Measurements from ENCODE around the gene SUMF1. TPM values are rescaled to one million over a fixed set of nuclear protein-coding genes. Genes with fewer than 3 reads are reported as not detected.

SUMF1 gene
- total and polyA plus RNA-seq, 2 of the 13 experiments (the other 11 are each of a cell fraction or from before 2014, with no cell fraction given): 18.5 to 28.9 TPM

DNA sequence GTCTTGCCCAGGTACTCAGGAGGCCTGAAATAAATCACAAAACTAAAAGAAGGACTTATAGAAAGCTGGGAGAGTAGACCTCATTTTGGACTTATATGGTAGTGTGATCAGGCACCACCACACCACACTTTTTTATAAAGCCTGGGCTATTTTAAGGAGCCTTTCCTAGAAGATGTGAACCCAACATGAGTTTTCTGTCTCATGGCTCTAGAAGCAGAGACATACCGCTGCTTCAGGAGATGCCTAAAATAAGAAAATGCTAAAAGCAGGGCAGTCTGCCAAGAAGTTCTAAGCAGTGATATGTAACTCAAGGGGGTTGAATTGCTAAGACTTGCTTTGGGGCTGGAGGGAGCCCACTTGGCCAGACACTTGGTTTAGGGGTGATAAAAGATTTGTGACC is 49.6 kb downstream of the SUMF1 start:
- CTCF ChIA-PET (ENCODE audit: low intra/inter-chr PET ratio, low total read pairs): no interaction called here
- TF ChIP-seq ATAD3A (CRISPR knock-in tag; IDR thresholded peaks at IDR 0.05) (no peak), ZFP90 (CRISPR knock-in tag; IDR thresholded peaks at IDR 0.05; ENCODE audit: borderline replicate concordance) (no peak), ZNF878 (CRISPR knock-in tag; IDR thresholded peaks at IDR 0.05) (no peak), SRSF9 (IDR thresholded peaks at IDR 0.05; ENCODE audit: borderline replicate concordance, insufficient read depth, low read depth, low read length, poor library complexity, severe bottlenecking) (no peak), MIXL1 (CRISPR knock-in tag; IDR thresholded peaks at IDR 0.05) (no peak), TBX2 (CRISPR knock-in tag; IDR thresholded peaks at IDR 0.05; ENCODE audit: borderline replicate concordance) (no peak), KDM2A (CRISPR knock-in tag; IDR thresholded peaks at IDR 0.05; ENCODE audit: borderline replicate concordance, low read depth) (no peak), REL (CRISPR knock-in tag; conservative IDR thresholded peaks at IDR 0.05) (no peak), GATA4 (IDR thresholded peaks at IDR 0.05; ENCODE audit: borderline replicate concordance, low read depth) (no peak), SOX5 (CRISPR knock-in tag; IDR thresholded peaks at IDR 0.05; ENCODE audit: borderline replicate concordance) (no peak), ZNF652 (CRISPR knock-in tag; IDR thresholded peaks at IDR 0.05; ENCODE audit: borderline replicate concordance, low read depth) (no peak), RBAK (CRISPR knock-in tag; IDR thresholded peaks at IDR 0.05) (no peak)
- TF ChIP-seq, protein P1, sequence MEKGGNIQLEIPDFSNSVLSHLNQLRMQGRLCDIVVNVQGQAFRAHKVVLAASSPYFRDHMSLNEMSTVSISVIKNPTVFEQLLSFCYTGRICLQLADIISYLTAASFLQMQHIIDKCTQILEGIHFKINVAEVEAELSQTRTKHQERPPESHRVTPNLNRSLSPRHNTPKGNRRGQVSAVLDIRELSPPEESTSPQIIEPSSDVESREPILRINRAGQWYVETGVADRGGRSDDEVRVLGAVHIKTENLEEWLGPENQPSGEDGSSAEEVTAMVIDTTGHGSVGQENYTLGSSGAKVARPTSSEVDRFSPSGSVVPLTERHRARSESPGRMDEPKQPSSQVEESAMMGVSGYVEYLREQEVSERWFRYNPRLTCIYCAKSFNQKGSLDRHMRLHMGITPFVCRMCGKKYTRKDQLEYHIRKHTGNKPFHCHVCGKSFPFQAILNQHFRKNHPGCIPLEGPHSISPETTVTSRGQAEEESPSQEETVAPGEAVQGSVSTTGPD (CRISPR knock-in tag; IDR thresholded peaks at IDR 0.05): no peak
- TF ChIP-seq, protein P2, sequence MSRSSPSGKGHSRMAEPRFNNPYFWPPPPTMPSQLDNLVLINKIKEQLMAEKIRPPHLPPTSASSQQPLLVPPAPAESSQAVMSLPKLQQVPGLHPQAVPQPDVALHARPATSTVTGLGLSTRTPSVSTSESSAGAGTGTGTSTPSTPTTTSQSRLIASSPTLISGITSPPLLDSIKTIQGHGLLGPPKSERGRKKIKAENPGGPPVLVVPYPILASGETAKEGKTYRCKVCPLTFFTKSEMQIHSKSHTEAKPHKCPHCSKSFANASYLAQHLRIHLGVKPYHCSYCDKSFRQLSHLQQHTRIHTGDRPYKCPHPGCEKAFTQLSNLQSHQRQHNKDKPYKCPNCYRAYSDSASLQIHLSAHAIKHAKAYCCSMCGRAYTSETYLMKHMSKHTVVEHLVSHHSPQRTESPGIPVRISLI (CRISPR knock-in tag; IDR thresholded peaks at IDR 0.05; ENCODE audit: borderline replicate concordance): no peak
- TF ChIP-seq, protein P3, sequence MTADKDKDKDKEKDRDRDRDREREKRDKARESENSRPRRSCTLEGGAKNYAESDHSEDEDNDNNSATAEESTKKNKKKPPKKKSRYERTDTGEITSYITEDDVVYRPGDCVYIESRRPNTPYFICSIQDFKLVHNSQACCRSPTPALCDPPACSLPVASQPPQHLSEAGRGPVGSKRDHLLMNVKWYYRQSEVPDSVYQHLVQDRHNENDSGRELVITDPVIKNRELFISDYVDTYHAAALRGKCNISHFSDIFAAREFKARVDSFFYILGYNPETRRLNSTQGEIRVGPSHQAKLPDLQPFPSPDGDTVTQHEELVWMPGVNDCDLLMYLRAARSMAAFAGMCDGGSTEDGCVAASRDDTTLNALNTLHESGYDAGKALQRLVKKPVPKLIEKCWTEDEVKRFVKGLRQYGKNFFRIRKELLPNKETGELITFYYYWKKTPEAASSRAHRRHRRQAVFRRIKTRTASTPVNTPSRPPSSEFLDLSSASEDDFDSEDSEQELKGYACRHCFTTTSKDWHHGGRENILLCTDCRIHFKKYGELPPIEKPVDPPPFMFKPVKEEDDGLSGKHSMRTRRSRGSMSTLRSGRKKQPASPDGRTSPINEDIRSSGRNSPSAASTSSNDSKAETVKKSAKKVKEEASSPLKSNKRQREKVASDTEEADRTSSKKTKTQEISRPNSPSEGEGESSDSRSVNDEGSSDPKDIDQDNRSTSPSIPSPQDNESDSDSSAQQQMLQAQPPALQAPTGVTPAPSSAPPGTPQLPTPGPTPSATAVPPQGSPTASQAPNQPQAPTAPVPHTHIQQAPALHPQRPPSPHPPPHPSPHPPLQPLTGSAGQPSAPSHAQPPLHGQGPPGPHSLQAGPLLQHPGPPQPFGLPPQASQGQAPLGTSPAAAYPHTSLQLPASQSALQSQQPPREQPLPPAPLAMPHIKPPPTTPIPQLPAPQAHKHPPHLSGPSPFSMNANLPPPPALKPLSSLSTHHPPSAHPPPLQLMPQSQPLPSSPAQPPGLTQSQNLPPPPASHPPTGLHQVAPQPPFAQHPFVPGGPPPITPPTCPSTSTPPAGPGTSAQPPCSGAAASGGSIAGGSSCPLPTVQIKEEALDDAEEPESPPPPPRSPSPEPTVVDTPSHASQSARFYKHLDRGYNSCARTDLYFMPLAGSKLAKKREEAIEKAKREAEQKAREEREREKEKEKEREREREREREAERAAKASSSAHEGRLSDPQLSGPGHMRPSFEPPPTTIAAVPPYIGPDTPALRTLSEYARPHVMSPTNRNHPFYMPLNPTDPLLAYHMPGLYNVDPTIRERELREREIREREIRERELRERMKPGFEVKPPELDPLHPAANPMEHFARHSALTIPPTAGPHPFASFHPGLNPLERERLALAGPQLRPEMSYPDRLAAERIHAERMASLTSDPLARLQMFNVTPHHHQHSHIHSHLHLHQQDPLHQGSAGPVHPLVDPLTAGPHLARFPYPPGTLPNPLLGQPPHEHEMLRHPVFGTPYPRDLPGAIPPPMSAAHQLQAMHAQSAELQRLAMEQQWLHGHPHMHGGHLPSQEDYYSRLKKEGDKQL (CRISPR knock-in tag; IDR thresholded peaks at IDR 0.05; ENCODE audit: low read depth): no peak

More for the DNA sequence above, 49.6 kb downstream of the SUMF1 start:
- H2AFZ ChIP-seq (ENCODE audit: low read length): no peak overlapping the region
- H3K27ac ChIP-seq (ENCODE audit: extremely low read length, insufficient read depth, low read length): no peak overlapping the region
- DNase-seq (ENCODE audit: low spot score) (no peak), ATAC-seq (no peak), FAIRE-seq (no peak)
- 100% methylated on average over 1 of the region's 1 CpG for WGBS (ENCODE audit: low lambda C conversion rate)
- H3K36me3 ChIP-seq (replicated peaks in 1 of 2; ENCODE audit: control insufficient read depth in 1 of 2, insufficient read depth in 2 of 2, low read length in 2 of 2): peaks cover 3 to 34% of the 10 kb centered on the region in 2 experiments; a peak in 3 of 5 replicates
- H3K79me2 ChIP-seq (ENCODE audit: insufficient read depth, low read length): no peaks in the 10 kb centered on the region
- no peaks in the 10 kb centered on the region for H3K27me3 ChIP-seq (ENCODE audit: control insufficient read depth in 1 of 2, insufficient read depth in 2 of 2, low read length in 2 of 2)
- H3K9me3 ChIP-seq (ENCODE audit: low read length): no peaks in the 10 kb centered on the region
- no peak overlapping the region for H3K4me3 ChIP-seq (replicated peaks in 1 of 3; ENCODE audit: insufficient read depth in 1 of 3, low read depth in 2 of 3, low read length in 3 of 3)
- H3K4me1 ChIP-seq (ENCODE audit: insufficient read depth, low read length): peaks cover 10% of the 10 kb centered on the region
- intact Hi-C loops (cut with micrococcal nuclease; ENCODE audit: unreplicated experiment) (no loop called here), in situ Hi-C loops (cut with HindIII; ENCODE audit: extremely low pct_ligation_motif_present, low pct_unique_long_range_greater_than_20kb) (no loop called here)
- no peak overlapping the region for H3K9ac ChIP-seq (ENCODE audit: insufficient read depth, low read depth, low read length)
- H4K20me1 ChIP-seq (ENCODE audit: insufficient read depth, low read length): no peaks in the 10 kb centered on the region
- POLR2A ChIA-PET: no interaction called here
- no TSS peak for BruUV-seq (replicated peaks)
- no peak overlapping the region for H3K4me2 ChIP-seq (ENCODE audit: low read depth, low read length)
